PC-9 (cell line): ENCODE data around the gene MPHOSPH6. TPM values are rescaled to one million over a fixed set of nuclear protein-coding genes. Genes with fewer than 3 reads are reported as not detected.
"Not testable (repeated sequence)": the region's sequence is repeated elsewhere in the genome, so short reads cannot be mapped to it uniquely, and the experiment has no call there.

Experiments used
- Bru-seq: library from RNA; stranded (reverse); fragments of 400-500 nt; gene quantifications from one replicate; lab custom pipeline; 2021; lab: Mats Ljungman, UMichigan
- BruChase-seq, 2 experiments: library from RNA; stranded (reverse); fragments of 400-500 nt; gene quantifications; one replicate each; lab custom pipeline; 2021; lab: Mats Ljungman, UMichigan
- BruUV-seq: library from RNA; stranded (reverse); fragments of 400-500 nt; replicated peaks from 2 replicates; lab custom pipeline; 2021; lab: Mats Ljungman, UMichigan
- CTCF ChIA-PET: fragments of 300-600 bp; sonication (Branson Sonifier 250); formaldehyde crosslinking; loops from one replicate; lab custom pipeline; 2022; ENCODE audit warnings: antibody characterized with exemption; lab: Charles Lee
- POLR2A ChIA-PET: fragments of 300-600 bp; sonication (Branson Sonifier 250); formaldehyde crosslinking; loops from one replicate; lab custom pipeline; 2022; ENCODE audit warnings: antibody characterized with exemption; ENCODE audit not compliant: unreplicated experiment; lab: Charles Lee
- DNase-seq, 2 experiments: peaks; one replicate each; pipeline versions ENCODE4 v3.0.0 to v3.0.0-alpha.2; 2015 to 2022; ENCODE audit warnings: mixed read lengths in 1 of 2
- H2AFZ ChIP-seq: fragments of 200-600 bp; sonication (generic); 2 replicates; pipeline ENCODE4 v1.8.1; 2017; ENCODE audit warnings: antibody characterized with exemption
- H3F3A ChIP-seq: fragments of 200-600 bp; sonication (generic); 2 replicates; pipeline ENCODE4 v1.8.1; 2017; ENCODE audit warnings: antibody characterized with exemption, mild to moderate bottlenecking, low read depth; ENCODE audit not compliant: insufficient read depth
- H3K27ac ChIP-seq: fragments of 200-600 bp; sonication (generic); 2 replicates; pipeline ENCODE4 v1.6.1; 2016; ENCODE audit warnings: mixed run types
- H3K27me3 ChIP-seq: fragments of 200-600 bp; sonication (generic); 2 replicates; pipeline ENCODE4 v1.6.1; 2016; ENCODE audit warnings: low read depth, mixed run types; ENCODE audit not compliant: insufficient read depth
- H3K36me3 ChIP-seq: fragments of 200-600 bp; sonication (generic); 2 replicates; pipeline ENCODE4 v1.6.1; 2016; ENCODE audit warnings: low read depth, mixed run types
- H3K4me1 ChIP-seq: fragments of 200-600 bp; sonication (generic); replicated peaks from 2 replicates; pipeline ENCODE4 v1.6.1; 2016; ENCODE audit warnings: mixed run types; ENCODE audit not compliant: insufficient read depth
- H3K4me2 ChIP-seq: fragments of 200-600 bp; sonication (generic); 2 replicates; pipeline ENCODE4 v1.6.1; 2017; ENCODE audit warnings: mixed run types
- H3K4me3 ChIP-seq: fragments of 200-600 bp; sonication (generic); 2 replicates; pipeline ENCODE4 v1.6.1; 2016; ENCODE audit warnings: mixed run types
- H3K79me2 ChIP-seq: fragments of 200-600 bp; sonication (generic); 2 replicates; pipeline ENCODE4 v1.6.1; 2017; ENCODE audit warnings: low read depth, mixed run types
- H3K9me2 ChIP-seq: fragments of 200-600 bp; sonication (generic); 2 replicates; pipeline ENCODE4 v1.8.1; 2017; ENCODE audit warnings: mild to moderate bottlenecking; ENCODE audit not compliant: insufficient read depth
- H3K9me3 ChIP-seq: fragments of 200-600 bp; sonication (generic); 2 replicates; pipeline ENCODE4 v1.8.1; 2016; ENCODE audit warnings: low read depth; ENCODE audit not compliant: insufficient read depth
- H4K20me1 ChIP-seq: fragments of 200-600 bp; sonication (generic); 2 replicates; pipeline ENCODE4 v1.8.1; 2017; ENCODE audit not compliant: insufficient read depth
- EZH2 ChIP-seq: fragments of 200-600 bp; sonication (generic); IDR thresholded peaks from 2 replicates; pipeline ENCODE4 v1.8.0; 2017; ENCODE audit warnings: antibody characterized with exemption, low read depth
- intact Hi-C: fragments of 100-400 bp; cut with micrococcal nuclease; formaldehyde crosslinking; loops from one replicate; pipeline ENCODE4 v1.10.0; 2022; ENCODE audit not compliant: unreplicated experiment
- long read RNA-seq: library from polyadenylated mRNA; stranded (forward); transcript quantifications from one replicate; pipeline ENCODE4 v2.0.0, GENCODE V29; 2022
- total RNA-seq: library from RNA; stranded (reverse); gene quantifications from 2 replicates; pipeline ENCODE4 v1.2.3, GENCODE V29; 2021
- TF ChIP-seq, protein P1 (sequence below): fragments of 200-600 bp; sonication (generic); conservative IDR thresholded peaks from 2 replicates; pipeline ENCODE4 v1.6.1; 2017; ENCODE audit warnings: mixed run types, antibody characterized with exemption, mild to moderate bottlenecking, moderate library complexity

MPHOSPH6 gene, protein sequence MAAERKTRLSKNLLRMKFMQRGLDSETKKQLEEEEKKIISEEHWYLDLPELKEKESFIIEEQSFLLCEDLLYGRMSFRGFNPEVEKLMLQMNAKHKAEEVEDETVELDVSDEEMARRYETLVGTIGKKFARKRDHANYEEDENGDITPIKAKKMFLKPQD
- 11.6 and 15.2 TPM in 2 replicates for total RNA-seq
- percentile 69 among the genes with signal in this experiment for Bru-seq, nascent RNA
- BruChase-seq, experiment 1, labeled RNA remaining after a 2-hour chase = percentile 79 among the genes with signal in this experiment
- BruChase-seq, experiment 2, labeled RNA remaining after a 6-hour chase = percentile 77 among the genes with signal in this experiment
- long read RNA-seq, transcript MPHOSPH6-201 (5 exons, 1,103 nt) = major isoform, 30 of 37 reads
- long read RNA-seq, partial matches to known transcripts = 3 of 37 reads
- long read RNA-seq, other reads (novel, unspliced or antisense) = 2 of 37 reads

DNA sequence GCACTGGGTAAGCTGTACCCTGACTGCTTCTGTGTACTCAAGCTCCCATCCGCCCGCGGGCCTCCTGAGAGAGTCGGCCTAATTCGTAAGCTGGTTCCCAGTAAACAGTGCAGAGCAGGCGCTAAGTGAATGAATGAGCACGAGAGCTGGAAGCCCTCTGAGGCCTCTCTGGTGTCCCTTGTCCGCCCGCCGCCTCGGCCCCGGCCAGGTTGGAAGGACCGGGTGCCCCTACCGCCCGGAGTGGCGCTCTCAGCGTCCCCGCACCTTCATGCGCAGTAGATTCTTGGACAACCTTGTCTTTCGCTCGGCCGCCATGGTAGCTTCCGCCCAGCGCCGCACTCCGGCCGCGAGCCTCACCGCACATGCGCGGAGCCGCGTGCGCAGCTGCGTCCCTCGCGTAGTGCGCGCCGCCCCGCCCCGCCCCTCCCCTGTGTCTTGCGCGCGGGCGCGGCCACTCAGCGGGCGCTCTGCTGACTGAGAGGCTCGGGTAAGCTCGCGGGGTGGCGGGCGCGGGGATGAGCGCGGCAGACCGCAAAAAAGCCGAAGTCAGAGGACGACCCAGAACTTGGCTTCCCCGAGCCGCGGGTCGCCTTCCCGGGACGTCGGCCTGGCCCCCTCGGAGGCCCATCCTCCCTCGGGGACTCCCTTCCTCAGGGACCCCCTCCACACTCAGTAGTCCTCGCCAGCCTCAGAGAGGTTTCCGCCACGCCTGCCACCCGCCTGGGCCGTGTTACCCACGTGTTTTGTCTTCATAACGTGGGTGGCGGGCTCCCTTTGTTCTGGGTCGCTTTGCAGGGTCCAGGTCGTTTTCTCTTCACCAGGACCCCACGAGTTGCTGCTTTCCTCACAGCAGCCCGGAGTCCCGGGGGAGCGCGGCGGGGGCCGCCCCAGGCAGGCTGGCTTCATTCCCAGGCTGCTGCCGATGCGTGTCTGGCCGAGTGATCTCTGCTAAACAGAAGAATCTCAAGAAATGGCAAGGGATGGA lies at the start of gene MPHOSPH6:
Gene MPHOSPH6, minus strand, starts transcription at position 364 of the 985 bp plus-strand sequence. Its CDS starts 49 bp downstream, at position 315.
- BruUV-seq = TSS peak; percentile 58

DNA sequence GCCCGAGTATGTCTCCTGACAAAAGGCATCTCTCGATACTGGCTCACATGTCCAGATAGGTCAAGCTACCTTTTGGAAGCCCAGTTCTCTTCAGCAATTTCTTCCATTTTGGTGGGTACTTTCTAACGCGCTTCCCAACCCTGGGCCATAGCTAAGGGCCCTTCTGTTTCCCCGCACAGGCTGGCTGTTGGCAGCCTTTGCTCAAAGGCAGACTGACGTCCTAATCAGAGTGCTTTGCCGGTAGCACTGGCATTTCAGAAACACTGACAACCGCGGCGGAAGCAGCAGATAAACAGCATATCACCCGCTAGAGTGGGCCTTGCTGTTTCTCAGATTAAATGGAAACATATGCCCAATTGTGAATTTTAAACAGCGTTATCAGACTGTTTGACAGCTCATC lies 49.3 kb upstream of the MPHOSPH6 start:
- Histone ChIP-seq H3K36me3 (no peaks in the 10 kb centered on the region), H3K9me2 (no peaks in the 10 kb centered on the region), H3K4me2 (no peak overlapping the region), H3K9me3 (no peaks in the 10 kb centered on the region), H3K27me3 (peaks cover 42% of the 10 kb centered on the region), H3K4me3 (no peak overlapping the region), H4K20me1 (no peaks in the 10 kb centered on the region), H3K4me1 (no peaks in the 10 kb centered on the region), H3F3A (no peaks in the 10 kb centered on the region), H3K79me2 (no peaks in the 10 kb centered on the region), H3K27ac (no peak overlapping the region), H2AFZ (no peak overlapping the region)
- intact Hi-C loops = no loop called here
- BruUV-seq = no TSS peak
- ChIA-PET POLR2A (no interaction called here), CTCF (no interaction called here)
- TF ChIP-seq EZH2 = no peak
- TF ChIP-seq, protein P1, sequence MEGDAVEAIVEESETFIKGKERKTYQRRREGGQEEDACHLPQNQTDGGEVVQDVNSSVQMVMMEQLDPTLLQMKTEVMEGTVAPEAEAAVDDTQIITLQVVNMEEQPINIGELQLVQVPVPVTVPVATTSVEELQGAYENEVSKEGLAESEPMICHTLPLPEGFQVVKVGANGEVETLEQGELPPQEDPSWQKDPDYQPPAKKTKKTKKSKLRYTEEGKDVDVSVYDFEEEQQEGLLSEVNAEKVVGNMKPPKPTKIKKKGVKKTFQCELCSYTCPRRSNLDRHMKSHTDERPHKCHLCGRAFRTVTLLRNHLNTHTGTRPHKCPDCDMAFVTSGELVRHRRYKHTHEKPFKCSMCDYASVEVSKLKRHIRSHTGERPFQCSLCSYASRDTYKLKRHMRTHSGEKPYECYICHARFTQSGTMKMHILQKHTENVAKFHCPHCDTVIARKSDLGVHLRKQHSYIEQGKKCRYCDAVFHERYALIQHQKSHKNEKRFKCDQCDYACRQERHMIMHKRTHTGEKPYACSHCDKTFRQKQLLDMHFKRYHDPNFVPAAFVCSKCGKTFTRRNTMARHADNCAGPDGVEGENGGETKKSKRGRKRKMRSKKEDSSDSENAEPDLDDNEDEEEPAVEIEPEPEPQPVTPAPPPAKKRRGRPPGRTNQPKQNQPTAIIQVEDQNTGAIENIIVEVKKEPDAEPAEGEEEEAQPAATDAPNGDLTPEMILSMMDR = no peak
- DNase-seq = no peak

More for the DNA sequence above, at the start of gene MPHOSPH6:
- CTCF ChIA-PET = no interaction called here
- DNase-seq = peak; percentile 76 to 84
- Histone ChIP-seq H3K79me2 (peaks cover 18% of the 10 kb centered on the region), H3K36me3 (no peaks in the 10 kb centered on the region), H4K20me1 (no peaks in the 10 kb centered on the region), H3K9me3 (no peaks in the 10 kb centered on the region), H3K4me2 (peak within 1 kb of the TSS; percentile 97), H3K4me3 (peak within 1 kb of the TSS; percentile 97), H3F3A (no peaks in the 10 kb centered on the region), H3K4me1 (peaks cover 7% of the 10 kb centered on the region; the same call in 1 of the 2 replicates), H3K9me2 (no peaks in the 10 kb centered on the region), H2AFZ (peak within 1 kb of the TSS; percentile 98), H3K27me3 (peaks cover 33% of the 10 kb centered on the region), H3K27ac (no peak within 1 kb of the TSS)
- intact Hi-C loops = loop anchor here (5.0 kb wide), 1 partner anchor 158 kb away; the partner anchor contains the start of gene SDR42E1
- POLR2A ChIA-PET = interaction anchor here (0.6 kb wide), 1 partner anchor 167 kb away, joined by 3 read pairs; no protein-coding TSS in a partner anchor
- TF ChIP-seq, protein P1 = no peak
- TF ChIP-seq EZH2 = no peak

DNA sequence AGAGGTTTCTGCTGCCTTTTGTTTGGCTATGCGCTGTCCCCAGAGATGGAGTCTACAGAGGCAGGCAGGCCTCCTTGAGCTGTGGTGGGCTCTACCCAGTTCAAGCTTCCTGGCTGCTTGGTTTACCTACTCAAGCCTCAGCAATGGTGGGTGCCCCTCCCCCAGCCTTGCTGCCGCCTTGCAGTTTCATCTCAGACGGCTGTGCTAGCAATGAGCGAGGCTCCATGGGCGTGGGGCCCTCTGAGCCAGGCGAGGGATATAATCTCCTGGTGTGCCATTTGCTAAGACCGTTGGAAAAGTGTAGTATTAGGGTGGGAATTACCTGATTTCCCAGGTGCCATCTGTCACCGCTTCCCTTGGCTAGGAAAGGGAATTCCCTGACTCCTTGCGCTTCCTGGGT lies 39.3 kb upstream of the MPHOSPH6 start:
- DNase-seq, H3K36me3 ChIP-seq, CTCF ChIA-PET, H3K4me1 ChIP-seq, POLR2A ChIA-PET, H2AFZ ChIP-seq, H3K4me2 ChIP-seq, H3K9me2 ChIP-seq, H3K9me3 ChIP-seq, H4K20me1 ChIP-seq, H3K4me3 ChIP-seq, BruUV-seq, H3F3A ChIP-seq, intact Hi-C loops, H3K27ac ChIP-seq, H3K79me2 ChIP-seq: not testable (repeated sequence)
- peaks cover 68% of the 10 kb centered on the region for H3K27me3 ChIP-seq
